Stomach (tissue), 9 donors: ENCODE measurements around the gene EHMT1. TPM values are rescaled to one million over a fixed set of nuclear protein-coding genes. Genes with fewer than 3 reads are reported as not detected.

Source experiments
- DNase-seq, 2 donors: peaks; one replicate each; pipeline versions ENCODE4 v3.0.0 to v3.0.0-alpha.2; 2013 to 2019
- H3K27ac ChIP-seq, 5 donors: fragments of 200-600 bp in 4 of 5; sonication (generic) in 4 of 5; one replicate each; pipeline ENCODE4 v1.5.1; 2013 to 2019; ENCODE audit warnings: mild to moderate bottlenecking in 1 of 5, moderate library complexity in 1 of 5
- H3K27me3 ChIP-seq, 3 donors: fragments of 200-600 bp; sonication (generic); one replicate each; pipeline ENCODE4 v1.5.1; 2017 to 2019; ENCODE audit warnings: mixed run types in 1 of 3
- H3K36me3 ChIP-seq, 4 donors: fragments of 200-600 bp; sonication (generic); 1 replicate in 3 of 4; 2 replicates in 1 of 4; pipeline ENCODE4 v1.5.1; 2016 to 2019
- H3K4me1 ChIP-seq, 4 donors: fragments of 200-600 bp; sonication (generic); one replicate each; pipeline ENCODE4 v1.5.1; 2016 to 2019
- H3K4me3 ChIP-seq, 4 donors: fragments of 200-600 bp; sonication (generic) in 3 of 4; one replicate each; pipeline ENCODE4 v1.5.1; 2016 to 2019; ENCODE audit warnings: mild to moderate bottlenecking in 1 of 4
- H3K9me3 ChIP-seq, 4 donors: fragments of 200-600 bp; sonication (generic); one replicate each; pipeline ENCODE4 v1.5.1; 2016 to 2019
- CTCF ChIP-seq, 7 experiments: fragments of 450-650 bp in 4 of 7; fragments of 200-600 bp in 3 of 7; sonication (generic) in 3 of 7; IDR thresholded peaks; one replicate each; pipeline ENCODE4 v1.5.1; 2016 to 2019; ENCODE audit warnings: antibody characterized with exemption in 7 of 7, control low read depth in 2 of 7, mild to moderate bottlenecking in 1 of 7
- EP300 ChIP-seq: sonication (generic); formaldehyde crosslinking; IDR thresholded peaks from one replicate; pipeline ENCODE4 v1.6.1; 2017; ENCODE audit warnings: antibody characterized with exemption
- POLR2A ChIP-seq, 4 donors: fragments of 450-650 bp; IDR thresholded peaks; one replicate each; pipeline ENCODE4 v1.6.1; 2016; ENCODE audit warnings: antibody characterized with exemption in 4 of 4, control low read depth in 2 of 4, mild to moderate bottlenecking in 1 of 4, moderate library complexity in 1 of 4
- POLR2AphosphoS5 ChIP-seq, 3 donors: sonication (generic); formaldehyde crosslinking; IDR thresholded peaks; one replicate each; pipeline ENCODE4 v1.6.1; 2016; ENCODE audit warnings: antibody characterized with exemption in 3 of 3
- whole genome bisulfite sequencing, 5 donors: extraction: QIAGEN DNeasy Blood & Tissue Kit in 3 of 5; methylation state at CpG; one replicate each; pipeline versions ENCODE4 v1.1.5 to v1.1.7; 2013 to 2018; 5-methylcytosine and 5-hydroxymethylcytosine counted together
- intact Hi-C: fragments of 100-400 bp; cut with DNase I; formaldehyde crosslinking; loops from one replicate; pipeline ENCODE4 v1.15.1; 2023; ENCODE audit warnings: low total_unique reads
- polyA plus RNA-seq, 3 donors: library from polyadenylated mRNA; stranded (reverse); fragments of 200-250 nt; gene quantifications; one replicate each; pipeline ENCODE4 v1.2.3, GENCODE V29; 2013
- total RNA-seq, 5 donors: library from RNA; depleted of rRNA; stranded (reverse); fragments of >200 nt; gene quantifications; one replicate each; pipeline versions ENCODE4 v1.1.0 to v1.2.3, GENCODE V29; 2014 to 2016
- donor health status: healthy with polysubstance abuse.
- donor health status: Bipolar disorder and iron deficiency.
- donor health status: healthy.

The EHMT1 gene
- total and polyA plus RNA-seq, 8 donors: 23.9 to 419 (median 79.5) TPM

DNA sequence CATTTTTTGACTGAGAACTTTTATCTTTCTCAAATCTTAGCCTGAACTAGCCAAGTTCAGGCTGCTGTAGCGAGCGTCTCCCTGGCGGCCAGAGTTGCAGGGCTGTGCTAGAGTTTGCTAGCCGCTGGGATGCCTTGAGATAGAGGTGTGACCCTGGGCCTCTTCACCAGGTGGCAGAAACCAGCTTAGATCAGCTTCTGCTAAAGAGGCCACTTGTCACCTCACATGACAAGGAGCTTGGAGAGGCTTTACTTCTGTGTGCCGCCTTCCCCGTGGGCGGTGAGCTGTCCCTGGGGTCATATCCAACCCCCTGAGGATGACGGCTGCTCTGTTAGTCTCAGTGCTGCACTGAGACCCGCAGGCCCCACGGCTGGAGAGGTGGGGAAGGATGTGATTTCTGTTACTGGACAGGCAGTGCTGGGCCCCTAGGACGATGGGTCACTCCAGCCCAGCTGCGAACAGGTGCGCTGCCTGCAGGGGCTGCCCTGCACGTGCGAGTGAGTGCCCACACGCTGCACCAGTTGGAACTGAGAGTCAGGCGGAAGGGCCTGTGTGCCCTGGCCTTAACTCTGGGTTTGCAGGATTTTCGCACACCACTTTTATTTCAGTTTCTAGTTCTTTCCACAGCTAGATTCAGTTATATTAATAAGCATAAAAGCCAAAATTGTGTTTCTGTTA is 63.8 kb downstream of the EHMT1 start:
- DNase-seq: no peak
- Histone ChIP-seq H3K4me1 (peaks cover 12 to 49% (median 32%) of the 10 kb centered on the region in 4 donors), H3K4me3 (no peak overlapping the region), H3K27ac (no peak overlapping the region), H3K36me3 (peaks cover 0 to 9% (median 5%) of the 10 kb centered on the region in 4 donors), H3K9me3 (no peaks in the 10 kb centered on the region), H3K27me3 (no peaks in the 10 kb centered on the region)
- no peak for TF ChIP-seq POLR2A (IDR thresholded peaks at IDR 0.05)
- no peak for TF ChIP-seq EP300
- no peak for TF ChIP-seq POLR2AphosphoS5 (IDR thresholded peaks at IDR 0.05)
- no peak for TF ChIP-seq CTCF (IDR thresholded peaks at IDR 0.05)
- 73 to 85% (median 84%) methylated on average over 18 of the region's 18 CpGs for WGBS, 5 donors
- intact Hi-C loops: no loop called here

GRCh38 chr9:137683262-137683864 is 64.6 kb downstream of the EHMT1 start:
- Histone ChIP-seq H3K36me3 (peaks cover 0 to 6% (median 5%) of the 10 kb centered on the region in 4 donors), H3K4me1 (peaks cover 12 to 53% (median 35%) of the 10 kb centered on the region in 4 donors), H3K27me3 (no peaks in the 10 kb centered on the region), H3K27ac (no peak overlapping the region), H3K9me3 (no peaks in the 10 kb centered on the region), H3K4me3 (no peak overlapping the region)
- intact Hi-C loops: no loop called here
- no peak for TF ChIP-seq POLR2A (IDR thresholded peaks at IDR 0.05)
- no peak for TF ChIP-seq CTCF (IDR thresholded peaks at IDR 0.05)
- TF ChIP-seq POLR2AphosphoS5 (IDR thresholded peaks at IDR 0.05): no peak
- TF ChIP-seq EP300: no peak
- 79 to 86% (median 81%) methylated on average over 6 of the region's 6 CpGs for WGBS, 5 donors
- no peak for DNase-seq

GRCh38 chr9:137685035-137685740 is 66.4 kb downstream of the EHMT1 start:
- Histone ChIP-seq H3K27ac (no peak overlapping the region), H3K4me1 (peaks cover 12 to 58% (median 34%) of the 10 kb centered on the region in 4 donors), H3K4me3 (no peak overlapping the region), H3K27me3 (no peaks in the 10 kb centered on the region), H3K36me3 (peaks cover 0 to 4% (median 0%) of the 10 kb centered on the region in 4 donors), H3K9me3 (no peaks in the 10 kb centered on the region)
- TF ChIP-seq CTCF (IDR thresholded peaks at IDR 0.05) (no peak), EP300 (no peak)
- 78 to 82% (median 81%) methylated on average over 5 of the region's 5 CpGs for WGBS, 5 donors
- DNase-seq: no peak
- intact Hi-C loops: no loop called here

- Histone ChIP-seq H3K4me3 (no peak overlapping the region), H3K9me3 (no peaks in the 10 kb centered on the region), H3K4me1 (peaks cover 9 to 56% (median 31%) of the 10 kb centered on the region in 4 donors), H3K27ac (no peak overlapping the region), H3K36me3 (peaks cover 0 to 4% (median 0%) of the 10 kb centered on the region in 4 donors), H3K27me3 (no peaks in the 10 kb centered on the region)
- no peak for DNase-seq
- 75 to 93% (median 86%) methylated on average over 5 of the region's 5 CpGs for WGBS, 5 donors
- TF ChIP-seq POLR2AphosphoS5 (IDR thresholded peaks at IDR 0.05) (no peak), POLR2A (IDR thresholded peaks at IDR 0.05) (no peak), EP300 (no peak), CTCF (IDR thresholded peaks at IDR 0.05) (no peak)
- intact Hi-C loops: no loop called here
Observed at GRCh38 chr9:137685741-137686420, 67.1 kb downstream of the EHMT1 start.
